ENCODE results near the gene GLIPR1.

DNA sequence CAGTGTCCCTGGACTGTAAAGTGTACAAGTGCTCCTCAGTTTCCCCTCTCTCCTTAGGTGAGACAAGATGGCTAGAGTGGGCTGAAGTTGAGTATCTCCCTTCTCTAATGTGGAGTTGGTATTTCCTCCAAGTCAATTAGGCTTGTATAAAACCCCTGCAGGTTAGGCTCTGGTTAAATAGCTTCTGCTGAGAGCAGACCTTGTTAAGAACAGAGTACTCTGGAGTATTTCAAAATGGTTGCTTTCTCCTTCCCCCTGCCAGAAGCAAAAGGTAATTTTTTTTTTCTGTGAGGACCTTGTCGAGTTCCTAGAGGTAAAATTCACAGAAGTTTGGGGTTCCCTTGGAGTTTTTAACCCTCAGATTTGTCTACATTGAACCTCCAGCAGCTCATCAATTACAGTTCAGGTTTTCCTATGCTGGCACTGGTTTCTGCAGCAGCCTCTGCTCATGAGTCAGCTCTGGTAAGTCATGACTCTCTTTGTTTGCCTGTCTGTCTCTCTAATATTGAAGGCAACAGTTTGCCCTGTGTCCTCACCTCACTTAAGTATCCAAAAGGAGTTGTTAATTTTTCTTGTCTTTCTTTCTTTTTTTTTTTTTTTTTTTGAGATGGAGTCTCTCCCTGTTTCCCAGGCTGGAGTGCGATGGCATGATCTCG is 27.8 kb upstream of the GLIPR1 start:
- no peak for TF ChIP-seq POLR2A (IDR thresholded peaks at IDR 0.05)
- TF ChIP-seq, protein P1, sequence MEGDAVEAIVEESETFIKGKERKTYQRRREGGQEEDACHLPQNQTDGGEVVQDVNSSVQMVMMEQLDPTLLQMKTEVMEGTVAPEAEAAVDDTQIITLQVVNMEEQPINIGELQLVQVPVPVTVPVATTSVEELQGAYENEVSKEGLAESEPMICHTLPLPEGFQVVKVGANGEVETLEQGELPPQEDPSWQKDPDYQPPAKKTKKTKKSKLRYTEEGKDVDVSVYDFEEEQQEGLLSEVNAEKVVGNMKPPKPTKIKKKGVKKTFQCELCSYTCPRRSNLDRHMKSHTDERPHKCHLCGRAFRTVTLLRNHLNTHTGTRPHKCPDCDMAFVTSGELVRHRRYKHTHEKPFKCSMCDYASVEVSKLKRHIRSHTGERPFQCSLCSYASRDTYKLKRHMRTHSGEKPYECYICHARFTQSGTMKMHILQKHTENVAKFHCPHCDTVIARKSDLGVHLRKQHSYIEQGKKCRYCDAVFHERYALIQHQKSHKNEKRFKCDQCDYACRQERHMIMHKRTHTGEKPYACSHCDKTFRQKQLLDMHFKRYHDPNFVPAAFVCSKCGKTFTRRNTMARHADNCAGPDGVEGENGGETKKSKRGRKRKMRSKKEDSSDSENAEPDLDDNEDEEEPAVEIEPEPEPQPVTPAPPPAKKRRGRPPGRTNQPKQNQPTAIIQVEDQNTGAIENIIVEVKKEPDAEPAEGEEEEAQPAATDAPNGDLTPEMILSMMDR (IDR thresholded peaks at IDR 0.05), result no peak

Measured in heart left ventricle (tissue), 13 donors.